Fibroblast of pulmonary artery (primary cell): ENCODE measurements around the gene CD96.
"Not testable (repeated sequence)": the region's sequence is repeated elsewhere in the genome, so short reads cannot be mapped to it uniquely, and the experiment has no call there.

ENCODE experiments used
- DNase-seq: peaks from one replicate; pipeline ENCODE4 v3.0.0-alpha.2; 2010; ENCODE audit warnings: low read depth
- H3K4me3 ChIP-seq: replicated peaks from 2 replicates; pipeline ENCODE4 v1.5.1; 2011; ENCODE audit warnings: low read depth, mild to moderate bottlenecking, control low read depth, low read length, moderate library complexity
- TF ChIP-seq, protein P1 (sequence below): IDR thresholded peaks from 2 replicates; pipeline ENCODE4 v1.5.1; 2011; ENCODE audit warnings: mild to moderate bottlenecking, control low read depth, low read length, inconsistent platforms; ENCODE audit errors: missing control alignments

CD96 gene

DNA sequence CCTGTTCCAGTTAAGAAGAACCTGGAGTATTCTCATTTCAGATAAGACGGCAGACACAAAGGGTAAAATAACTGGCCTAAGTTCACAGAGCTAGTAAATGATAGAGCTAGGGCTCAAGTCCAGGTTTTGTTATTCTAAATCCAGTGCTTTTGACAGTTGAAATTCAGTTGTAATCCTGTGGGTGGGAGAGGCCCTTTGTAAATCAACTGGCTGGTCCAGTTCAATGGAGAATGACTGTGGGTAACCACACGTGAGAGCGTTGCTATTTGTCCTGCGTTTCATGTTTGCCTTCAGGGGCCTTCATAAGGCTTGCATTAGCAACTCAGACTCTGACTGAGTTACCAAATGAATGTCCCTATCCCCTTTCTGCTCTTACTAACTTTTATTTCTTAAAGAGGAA lies 24.2 kb upstream of the CD96 start:
- H3K4me3 ChIP-seq = no peak overlapping the region
- TF ChIP-seq, protein P1, sequence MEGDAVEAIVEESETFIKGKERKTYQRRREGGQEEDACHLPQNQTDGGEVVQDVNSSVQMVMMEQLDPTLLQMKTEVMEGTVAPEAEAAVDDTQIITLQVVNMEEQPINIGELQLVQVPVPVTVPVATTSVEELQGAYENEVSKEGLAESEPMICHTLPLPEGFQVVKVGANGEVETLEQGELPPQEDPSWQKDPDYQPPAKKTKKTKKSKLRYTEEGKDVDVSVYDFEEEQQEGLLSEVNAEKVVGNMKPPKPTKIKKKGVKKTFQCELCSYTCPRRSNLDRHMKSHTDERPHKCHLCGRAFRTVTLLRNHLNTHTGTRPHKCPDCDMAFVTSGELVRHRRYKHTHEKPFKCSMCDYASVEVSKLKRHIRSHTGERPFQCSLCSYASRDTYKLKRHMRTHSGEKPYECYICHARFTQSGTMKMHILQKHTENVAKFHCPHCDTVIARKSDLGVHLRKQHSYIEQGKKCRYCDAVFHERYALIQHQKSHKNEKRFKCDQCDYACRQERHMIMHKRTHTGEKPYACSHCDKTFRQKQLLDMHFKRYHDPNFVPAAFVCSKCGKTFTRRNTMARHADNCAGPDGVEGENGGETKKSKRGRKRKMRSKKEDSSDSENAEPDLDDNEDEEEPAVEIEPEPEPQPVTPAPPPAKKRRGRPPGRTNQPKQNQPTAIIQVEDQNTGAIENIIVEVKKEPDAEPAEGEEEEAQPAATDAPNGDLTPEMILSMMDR = no peak
- DNase-seq = no peak

DNA sequence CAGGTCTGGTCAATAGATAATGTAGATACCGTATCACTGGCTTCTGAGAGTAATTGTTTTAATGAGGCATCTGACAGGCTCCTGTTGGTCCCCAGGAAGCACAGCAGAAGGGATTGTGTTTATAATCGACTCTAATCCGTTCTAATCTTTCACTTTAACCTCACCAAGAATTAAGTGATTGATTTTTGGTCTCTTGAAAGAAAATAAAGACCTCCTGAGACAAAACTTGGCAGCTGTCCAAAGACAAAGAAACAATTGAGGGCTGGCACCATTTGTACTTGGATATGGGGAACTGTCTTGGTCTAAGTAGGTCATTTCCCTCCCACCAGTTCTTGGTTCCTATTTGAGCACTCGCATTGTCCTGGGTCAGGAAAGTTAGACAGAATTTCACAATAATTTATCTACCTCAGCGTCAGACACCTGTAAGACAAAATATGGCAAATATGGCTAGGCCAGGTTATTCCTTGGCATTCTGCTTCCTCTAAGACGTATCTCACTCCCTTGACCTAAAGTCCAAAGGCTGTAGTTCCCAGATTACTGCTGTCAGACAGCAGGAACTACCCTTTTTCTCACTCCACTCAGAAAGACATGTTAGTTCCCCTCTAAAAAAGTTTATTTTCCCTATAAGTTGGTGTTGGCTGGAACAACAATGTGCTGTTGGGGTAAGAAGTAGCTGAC lies 22.7 kb upstream of the CD96 start:
- no peak for DNase-seq
- TF ChIP-seq, protein P1 = no peak

DNA sequence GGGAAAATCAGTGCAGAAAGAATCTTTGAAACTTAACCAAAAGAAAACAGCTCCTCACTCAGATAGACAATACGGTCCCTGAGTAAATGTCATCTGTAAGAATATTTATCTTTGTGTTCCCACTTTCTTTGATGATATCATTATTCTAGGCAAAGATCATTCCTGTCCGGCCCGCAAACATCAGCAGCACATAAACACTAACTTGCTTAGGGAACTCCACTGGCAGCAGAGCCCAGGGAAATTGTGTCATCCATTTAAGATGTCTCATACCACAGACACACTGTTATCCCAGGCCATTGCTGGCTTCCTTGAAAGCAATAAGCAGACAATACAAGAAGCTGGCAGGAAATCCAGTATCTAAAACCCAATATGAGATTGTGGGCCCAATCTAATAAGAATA lies 20.1 kb upstream of the CD96 start:
- no peak overlapping the region for H3K4me3 ChIP-seq
- peak; percentile 59 for DNase-seq
- TF ChIP-seq, protein P1 = no peak

More for the DNA sequence above, 22.7 kb upstream of the CD96 start:
- no peak overlapping the region for H3K4me3 ChIP-seq

DNA sequence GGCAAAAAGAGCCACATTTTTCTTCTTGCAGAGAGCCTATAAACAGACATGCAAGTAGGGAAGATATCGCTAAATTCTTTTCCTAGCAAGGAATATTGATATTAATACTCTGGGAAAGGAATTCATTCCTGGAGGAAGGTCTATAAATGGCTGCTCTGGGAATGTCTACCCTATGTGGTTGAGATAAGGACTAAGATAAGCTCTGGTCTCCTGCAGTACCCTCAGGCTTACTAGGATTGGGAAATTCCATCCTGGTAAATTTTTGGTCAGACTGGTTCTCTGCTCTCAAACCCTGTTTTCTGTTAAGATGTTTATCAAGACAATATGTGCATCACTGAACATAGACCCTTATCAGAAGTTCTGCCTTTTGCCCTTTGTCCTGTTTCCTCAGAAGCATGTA lies 17.5 kb upstream of the CD96 start:
- DNase-seq, H3K4me3 ChIP-seq: not testable (repeated sequence)

DNA sequence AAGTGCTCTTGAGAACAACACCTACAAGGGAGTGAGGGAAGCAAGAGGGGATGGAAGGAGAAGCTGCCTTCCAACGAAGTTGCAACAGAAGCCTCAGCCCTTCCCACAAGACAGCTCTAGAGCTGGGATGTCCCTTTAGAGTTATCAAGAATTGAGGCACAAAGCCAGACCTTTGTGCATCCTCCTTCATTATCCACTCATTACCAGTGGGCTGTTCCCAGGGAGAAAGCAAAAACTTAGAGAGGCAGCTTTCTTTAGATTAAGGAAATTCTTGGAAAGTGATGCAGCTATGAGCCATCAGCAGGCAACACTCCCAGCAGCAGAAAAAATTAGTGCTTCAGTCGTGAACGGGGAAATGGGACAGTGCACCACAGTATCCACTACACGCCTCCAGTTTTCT lies 10.6 kb upstream of the CD96 start:
- TF ChIP-seq, protein P1 = no peak
- peak; percentile 63 for DNase-seq
- H3K4me3 ChIP-seq = no peak overlapping the region

DNA sequence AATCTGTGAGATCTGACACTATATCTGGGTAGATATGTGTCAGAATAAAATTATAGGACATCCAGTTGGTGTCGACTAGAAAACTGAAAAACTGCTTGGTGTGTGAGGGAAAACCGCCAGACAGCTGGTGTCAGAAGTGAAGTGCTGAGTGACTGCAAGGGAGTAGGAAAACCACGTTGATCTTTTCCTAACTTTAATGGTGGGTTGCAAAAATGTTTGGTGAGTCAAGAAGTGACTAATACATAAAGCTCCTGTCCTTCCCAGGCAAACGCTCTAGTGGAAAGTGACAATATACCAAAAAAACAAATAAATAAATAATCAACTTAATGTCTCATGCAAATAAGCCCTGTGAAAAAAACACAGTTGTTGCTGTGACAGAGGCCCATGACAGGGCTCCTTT lies 7.3 kb upstream of the CD96 start:
- TF ChIP-seq, protein P1 = no peak
- peak; percentile 51 for DNase-seq
- no peak overlapping the region for H3K4me3 ChIP-seq

DNA sequence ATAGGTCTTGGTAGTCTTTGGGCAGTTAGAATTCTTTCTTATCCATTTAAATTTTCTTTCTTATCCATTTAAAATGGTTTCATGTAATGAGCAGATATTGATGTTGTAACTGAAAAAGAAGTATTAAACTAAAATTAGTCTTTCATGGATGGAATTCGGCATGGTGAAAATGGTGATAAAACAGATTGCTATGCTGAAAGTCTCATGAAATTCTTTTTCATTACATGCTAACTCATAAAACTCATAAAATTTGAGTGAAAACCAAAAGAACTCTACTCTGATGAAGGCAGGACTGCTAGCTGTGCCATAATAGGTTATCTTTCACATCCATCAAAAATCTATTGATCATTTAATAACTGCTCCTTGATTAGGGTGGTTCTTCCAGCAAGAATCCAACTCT lies 3.9 kb upstream of the CD96 start:
- no peak overlapping the region for H3K4me3 ChIP-seq
- no peak for DNase-seq
- TF ChIP-seq, protein P1 = no peak

DNA sequence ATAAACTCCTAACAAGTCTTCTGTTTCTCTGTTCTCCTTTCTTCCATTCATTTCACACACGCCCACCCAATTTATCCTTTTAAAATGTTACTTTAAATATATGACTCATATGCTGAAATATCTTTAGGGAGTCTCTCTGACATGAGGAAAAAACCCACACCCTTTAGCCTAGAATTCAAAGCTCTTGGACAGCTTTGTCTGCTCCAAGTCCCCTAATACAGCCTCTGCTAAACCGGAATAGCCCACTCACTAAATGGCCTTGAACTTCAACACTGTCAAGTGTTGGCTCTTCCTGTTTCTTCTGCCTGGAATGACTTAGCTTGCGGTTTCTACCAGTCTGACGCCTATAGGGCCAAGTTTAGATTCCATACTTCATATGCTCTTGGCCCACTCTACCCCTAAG lies 3.3 kb upstream of the CD96 start:
- TF ChIP-seq, protein P1 = no peak
- DNase-seq = peak; percentile 77

More for the DNA sequence above, 3.3 kb upstream of the CD96 start:
- no peak overlapping the region for H3K4me3 ChIP-seq
